Measurements from ENCODE around the gene ADD3. TPM values are rescaled to one million over a fixed set of nuclear protein-coding genes. Genes with fewer than 3 reads are reported as not detected.

Gene ADD3
- total RNA-seq, 1 donor from 2014 or later = 95.3 TPM

DNA sequence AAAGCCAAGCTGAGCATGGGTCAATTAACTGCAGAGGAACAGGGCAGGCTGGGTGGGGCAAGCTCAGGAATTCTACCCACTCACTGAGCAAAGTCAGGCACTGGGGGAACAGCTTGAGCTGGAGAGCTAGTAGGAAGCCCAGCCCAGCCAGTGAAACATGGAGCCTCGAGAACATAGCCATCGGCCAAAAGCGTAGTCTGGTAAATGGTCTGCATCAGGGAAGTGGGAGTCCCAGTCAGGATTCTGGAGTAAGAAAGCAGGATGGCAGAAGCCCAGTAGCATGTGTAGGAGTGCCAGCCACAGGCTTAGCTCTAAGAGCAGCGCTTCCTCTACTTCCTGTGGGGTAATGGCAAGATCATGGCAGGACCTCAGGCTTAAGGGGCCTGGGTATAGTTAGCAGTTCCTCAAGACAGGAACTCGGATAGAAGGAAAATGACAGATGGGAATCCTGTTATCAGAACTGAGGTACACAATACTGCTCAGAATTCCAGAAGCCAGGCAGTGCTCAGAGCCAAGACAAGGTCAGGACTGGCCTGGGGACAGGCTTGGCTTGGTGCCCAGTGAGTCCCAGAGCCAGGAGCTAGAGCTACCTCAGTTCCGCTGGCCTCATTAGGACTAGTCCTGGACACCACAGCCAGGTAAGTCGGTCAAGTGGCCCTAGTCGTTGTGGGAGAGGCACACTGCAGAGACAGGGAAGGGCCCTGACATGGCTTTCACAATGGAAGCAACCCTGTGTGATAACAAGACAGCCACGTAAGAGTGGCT lies 134.3 kb downstream of the ADD3 start:
- ChIA-PET POLR2A (interaction anchor here (0.6 kb wide), 1 partner anchor 30 kb away, joined by 4 read pairs; no protein-coding TSS in a partner anchor), CTCF (interaction anchor here (2.3 to 3.8 kb wide), 2 partner anchors 80 to 137 kb away, joined by 5 to 16 read pairs; no protein-coding TSS in a partner anchor)
- Mint-ChIP-seq H3K36me3 (ENCODE audit: low read depth) (peaks cover under 1% of the 10 kb centered on the region), H3K4me1 (peaks cover 19% of the 10 kb centered on the region), H3K27ac (no peak overlapping the region), H3K9me3 (no peaks in the 10 kb centered on the region), H3K4me3 (no peak overlapping the region), H3K27me3 (no peaks in the 10 kb centered on the region)
- no peak for DNase-seq
- ATAC-seq (ENCODE audit: low read depth) = no peak
- intact Hi-C loops (cut with micrococcal nuclease) = no loop called here
- TF ChIP-seq, protein P1, sequence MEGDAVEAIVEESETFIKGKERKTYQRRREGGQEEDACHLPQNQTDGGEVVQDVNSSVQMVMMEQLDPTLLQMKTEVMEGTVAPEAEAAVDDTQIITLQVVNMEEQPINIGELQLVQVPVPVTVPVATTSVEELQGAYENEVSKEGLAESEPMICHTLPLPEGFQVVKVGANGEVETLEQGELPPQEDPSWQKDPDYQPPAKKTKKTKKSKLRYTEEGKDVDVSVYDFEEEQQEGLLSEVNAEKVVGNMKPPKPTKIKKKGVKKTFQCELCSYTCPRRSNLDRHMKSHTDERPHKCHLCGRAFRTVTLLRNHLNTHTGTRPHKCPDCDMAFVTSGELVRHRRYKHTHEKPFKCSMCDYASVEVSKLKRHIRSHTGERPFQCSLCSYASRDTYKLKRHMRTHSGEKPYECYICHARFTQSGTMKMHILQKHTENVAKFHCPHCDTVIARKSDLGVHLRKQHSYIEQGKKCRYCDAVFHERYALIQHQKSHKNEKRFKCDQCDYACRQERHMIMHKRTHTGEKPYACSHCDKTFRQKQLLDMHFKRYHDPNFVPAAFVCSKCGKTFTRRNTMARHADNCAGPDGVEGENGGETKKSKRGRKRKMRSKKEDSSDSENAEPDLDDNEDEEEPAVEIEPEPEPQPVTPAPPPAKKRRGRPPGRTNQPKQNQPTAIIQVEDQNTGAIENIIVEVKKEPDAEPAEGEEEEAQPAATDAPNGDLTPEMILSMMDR (IDR thresholded peaks at IDR 0.05) = no peak

DNA sequence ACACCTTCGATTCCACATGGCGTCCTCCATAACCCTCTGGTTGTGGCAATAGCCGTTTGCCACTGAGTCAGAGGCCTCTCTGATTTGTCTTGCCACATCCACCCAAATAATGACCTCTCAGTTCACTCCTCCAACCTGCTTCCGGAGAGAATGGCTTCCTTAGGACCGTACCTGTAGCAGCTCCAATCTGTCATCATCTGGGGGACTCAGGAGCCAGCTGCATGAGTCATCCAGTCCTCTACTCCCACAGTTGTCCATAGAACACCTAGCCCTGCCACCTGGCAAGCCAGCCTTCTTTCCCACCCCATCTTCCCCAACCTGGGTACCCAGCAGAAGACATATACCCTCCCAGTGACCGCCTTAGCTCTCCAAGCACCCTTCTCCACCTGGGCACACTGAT lies 135.2 kb downstream of the ADD3 start:
- Mint-ChIP-seq H3K27me3 (peaks cover 1% of the 10 kb centered on the region), H3K27ac (no peak overlapping the region), H3K4me3 (no peak overlapping the region), H3K9me3 (no peaks in the 10 kb centered on the region), H3K4me1 (peaks cover 12% of the 10 kb centered on the region), H3K36me3 (ENCODE audit: low read depth) (no peaks in the 10 kb centered on the region)
- TF ChIP-seq, protein P1 (IDR thresholded peaks at IDR 0.05) = no peak
- ATAC-seq (ENCODE audit: low read depth) (no peak), DNase-seq (no peak)
- CTCF ChIA-PET = interaction anchor here (3.8 kb wide), 1 partner anchor 136 kb away, joined by 16 read pairs; no protein-coding TSS in a partner anchor
- intact Hi-C loops (cut with micrococcal nuclease) = no loop called here
- POLR2A ChIA-PET = no interaction called here

DNA sequence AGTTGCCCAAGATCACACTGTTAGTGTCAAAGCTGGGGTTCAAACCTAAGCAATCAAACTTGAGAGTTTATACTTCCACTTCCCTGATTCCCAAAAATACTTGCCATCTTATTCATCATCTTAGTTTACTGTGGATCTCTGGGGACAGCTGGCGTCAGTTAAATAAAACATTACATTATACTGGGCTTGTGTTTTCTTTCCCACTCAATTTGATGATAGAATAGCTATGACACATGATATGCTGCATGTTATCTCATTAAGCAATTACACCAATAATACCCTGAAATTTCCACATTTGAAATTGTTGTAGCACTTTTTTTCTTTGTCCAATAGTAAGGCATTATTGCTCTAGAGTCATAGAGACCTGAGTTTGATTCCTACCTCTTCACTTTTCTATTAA lies 136.7 kb downstream of the ADD3 start:
- TF ChIP-seq, protein P1 (IDR thresholded peaks at IDR 0.05) = no peak
- ChIA-PET CTCF (no interaction called here), POLR2A (interaction anchor here (1.1 kb wide), 1 partner anchor 8 kb away, joined by 3 read pairs; no protein-coding TSS in a partner anchor)
- Mint-ChIP-seq H3K27me3 (peaks cover 5% of the 10 kb centered on the region), H3K36me3 (ENCODE audit: low read depth) (no peaks in the 10 kb centered on the region), H3K27ac (no peak overlapping the region), H3K4me3 (no peak overlapping the region), H3K9me3 (no peaks in the 10 kb centered on the region), H3K4me1 (peaks cover 7% of the 10 kb centered on the region)
- no peak for ATAC-seq (ENCODE audit: low read depth)
- DNase-seq = no peak
- intact Hi-C loops (cut with micrococcal nuclease) = no loop called here

DNA sequence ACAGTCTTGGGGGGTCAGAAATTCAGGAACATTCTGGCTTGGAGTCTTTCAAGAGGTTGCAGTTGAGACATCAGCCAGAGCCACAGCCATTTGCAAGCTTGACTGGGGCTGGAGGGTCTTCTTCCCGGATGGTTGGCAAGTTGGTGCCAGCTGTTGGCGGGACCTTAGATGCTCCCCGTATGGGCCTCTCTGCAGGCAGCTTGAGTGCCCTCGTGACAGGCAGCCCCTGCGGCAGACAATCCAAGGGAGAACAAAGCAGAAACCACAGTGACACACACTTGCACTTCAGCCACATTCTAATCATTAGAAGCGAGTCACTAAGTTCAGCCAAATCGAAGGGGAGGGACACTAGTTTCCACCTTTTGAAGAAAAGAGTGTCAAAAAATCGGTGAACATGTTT lies 140.2 kb downstream of the ADD3 start:
- intact Hi-C loops (cut with micrococcal nuclease) = no loop called here
- Mint-ChIP-seq H3K4me1 (peaks cover 24% of the 10 kb centered on the region), H3K4me3 (no peak overlapping the region), H3K27ac (no peak overlapping the region), H3K36me3 (ENCODE audit: low read depth) (no peaks in the 10 kb centered on the region), H3K9me3 (no peaks in the 10 kb centered on the region), H3K27me3 (peaks cover 26% of the 10 kb centered on the region)
- ATAC-seq (ENCODE audit: low read depth) = peak; percentile 10
- CTCF ChIA-PET = no interaction called here
- TF ChIP-seq, protein P1 (IDR thresholded peaks at IDR 0.05) = no peak
- DNase-seq = no peak
- POLR2A ChIA-PET = no interaction called here

DNA sequence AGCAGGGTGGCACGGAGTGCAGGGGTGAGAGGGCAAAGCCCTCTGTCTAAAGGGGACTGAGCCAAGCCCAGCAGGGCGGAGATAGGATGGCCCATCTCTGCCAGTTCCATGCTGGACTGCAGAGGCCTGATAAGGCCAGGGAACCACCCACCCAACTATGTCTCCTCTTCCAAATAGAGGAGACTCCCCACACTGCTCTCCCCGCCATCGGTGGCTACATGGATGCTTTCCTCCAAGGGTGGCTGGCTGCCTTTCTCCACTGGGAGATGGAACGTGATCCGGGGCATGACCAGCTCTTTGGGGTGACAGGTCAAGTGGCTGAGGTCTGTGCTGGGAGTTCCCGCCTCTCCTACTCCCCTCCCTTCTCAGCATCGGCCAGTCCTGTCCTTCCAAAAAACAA lies 141.5 kb downstream of the ADD3 start:
- ATAC-seq (ENCODE audit: low read depth) (no peak), DNase-seq (no peak)
- no peaks in the 10 kb centered on the region for H3K36me3 Mint-ChIP-seq (ENCODE audit: low read depth)
- no peak overlapping the region for H3K27ac Mint-ChIP-seq
- intact Hi-C loops (cut with micrococcal nuclease) = no loop called here
- H3K4me1 Mint-ChIP-seq = peaks cover 37% of the 10 kb centered on the region
- CTCF ChIA-PET = interaction anchor here (1.0 kb wide), 1 partner anchor 58 kb away, joined by 4 read pairs; the partner anchor contains the start of gene MXI1
- peaks cover 33% of the 10 kb centered on the region for H3K27me3 Mint-ChIP-seq
- POLR2A ChIA-PET = no interaction called here
- no peak overlapping the region for H3K4me3 Mint-ChIP-seq
- TF ChIP-seq, protein P1 (IDR thresholded peaks at IDR 0.05) = no peak
- no peaks in the 10 kb centered on the region for H3K9me3 Mint-ChIP-seq

Measured in activated B cell treated with CpG ODN at 0.5 μM for 24 hours (primary cell).